Adrenal gland (tissue), 19 donors: ENCODE results near the gene TFB2M. TPM values are rescaled to one million over a fixed set of nuclear protein-coding genes. Genes with fewer than 3 reads are reported as not detected.

ENCODE experiments used
- DNase-seq, 7 donors: peaks; one replicate each; pipeline ENCODE4 v3.0.0-alpha.2; 2019 to 2020
- H3K27ac ChIP-seq, 5 donors: fragments of 200-600 bp; sonication (generic) in 4 of 5; 1 replicate in 3 of 5; 2 replicates in 2 of 5; pipeline versions ENCODE4 v1.5.1 to v1.8.0; 2016 to 2020; ENCODE audit warnings: mild to moderate bottlenecking in 1 of 5
- H3K27me3 ChIP-seq: fragments of 200-600 bp; 2 replicates; pipeline ENCODE4 v1.8.0; 2021
- H3K36me3 ChIP-seq, 2 donors: fragments of 200-600 bp; replicated peaks in 1 of 2; 1 replicate in 1 of 2; 2 replicates in 1 of 2; pipeline versions ENCODE4 v1.5.1 to v1.8.0; 2018 to 2022
- H3K4me1 ChIP-seq, 2 donors: fragments of 200-600 bp; replicated peaks in 1 of 2; 1 replicate in 1 of 2; 2 replicates in 1 of 2; pipeline versions ENCODE4 v1.5.1 to v1.8.0; 2018 to 2021
- H3K4me3 ChIP-seq, 4 donors: fragments of 200-600 bp; sonication (generic) in 3 of 4; one replicate each; pipeline ENCODE4 v1.5.1; 2016 to 2018
- H3K9me3 ChIP-seq, 3 donors: fragments of 200-600 bp; sonication (generic) in 1 of 3; replicated peaks in 1 of 3; 1 replicate in 2 of 3; 2 replicates in 1 of 3; pipeline versions ENCODE4 v1.5.1 to v1.8.0; 2016 to 2021
- POLR2A ChIP-seq, 2 donors: fragments of 450-650 bp; IDR thresholded peaks; one replicate each; pipeline ENCODE4 v1.6.1; 2017; ENCODE audit warnings: antibody characterized with exemption in 2 of 2, mild to moderate bottlenecking in 2 of 2, moderate library complexity in 1 of 2
- WGBS, 4 donors: extraction: QIAGEN DNeasy Blood & Tissue Kit in 2 of 4; methylation state at CpG; one replicate each; pipeline versions ENCODE4 v1.1.5 to v1.1.7; 2013 to 2017; 5-methylcytosine and 5-hydroxymethylcytosine counted together
- intact Hi-C, 2 donors: fragments of 100-400 bp; cut with DNase I; formaldehyde crosslinking; loops; one replicate each; pipeline versions ENCODE4 v1.14.1 to v1.15.0; 2022 to 2023
- long read RNA-seq, 10 donors: library from polyadenylated mRNA in 3 of 10; unstranded in 2 of 10; stranded (forward) in 1 of 10; transcript quantifications; one replicate each; pipeline ENCODE4 v2.0.0 and lab custom pipeline, GENCODE V29; 2021 to 2026
- polyA plus RNA-seq, 3 donors: library from polyadenylated mRNA; stranded (reverse); fragments of 200-250 nt in 2 of 3; fragments of 350-450 nt in 1 of 3; fragmentation: Illumina TruSeq in 1 of 3; extraction: RNeasy Lipid Tissue Mini Kit (QIAGEN cat#74804) in 1 of 3; gene quantifications; one replicate each; pipeline ENCODE4 v1.2.3, GENCODE V29; 2013 to 2014
- total RNA-seq, 9 donors: library from RNA; depleted of rRNA in 4 of 9; stranded (reverse); fragments of >200 nt in 4 of 9; fragments of 120-200 nt in 1 of 9; fragmentation: NEBNext Ultra II Directional in 1 of 9; extraction: Animal tissue kit (Norgen Biotek cat#: 25700) in 1 of 9; gene quantifications; one replicate each; pipeline versions ENCODE4 v1.1.0 to v1.2.4, GENCODE V29; 2013 to 2023
- TF ChIP-seq, protein P1 (sequence below), 6 experiments: fragments of 450-650 bp in 4 of 6; fragments of 200-600 bp in 2 of 6; sonication (generic) in 1 of 6; IDR thresholded peaks; 1 replicate in 5 of 6; 2 replicates in 1 of 6; pipeline versions ENCODE4 v1.5.1 to v1.8.0; 2016 to 2021; ENCODE audit warnings: antibody characterized with exemption in 6 of 6, mild to moderate bottlenecking in 2 of 6, moderate library complexity in 1 of 6
- donor health status: healthy with polysubstance abuse.
- donor health status: Bipolar disorder and iron deficiency.
- donor health status: DM: yes; HTN: yes; CAD: no.
- donor health status: DM: no; HTN: no; CAD: no.
- donor health status: DM: no; HTN: no; CAD: no.
- donor health status: DM: yes; HTN: yes; CAD: no.

Gene TFB2M, protein sequence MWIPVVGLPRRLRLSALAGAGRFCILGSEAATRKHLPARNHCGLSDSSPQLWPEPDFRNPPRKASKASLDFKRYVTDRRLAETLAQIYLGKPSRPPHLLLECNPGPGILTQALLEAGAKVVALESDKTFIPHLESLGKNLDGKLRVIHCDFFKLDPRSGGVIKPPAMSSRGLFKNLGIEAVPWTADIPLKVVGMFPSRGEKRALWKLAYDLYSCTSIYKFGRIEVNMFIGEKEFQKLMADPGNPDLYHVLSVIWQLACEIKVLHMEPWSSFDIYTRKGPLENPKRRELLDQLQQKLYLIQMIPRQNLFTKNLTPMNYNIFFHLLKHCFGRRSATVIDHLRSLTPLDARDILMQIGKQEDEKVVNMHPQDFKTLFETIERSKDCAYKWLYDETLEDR
- 10 to 100 TPM; 15.1 to 32.5 (median 27.5) TPM for total RNA-seq
- 10 to 100 TPM in 1 of 3 donors, 1 to 10 TPM in 2; 6.0 to 44.8 (median 7.2) TPM for polyA plus RNA-seq
- long read RNA-seq, donor 1, transcript TFB2M-201 (8 exons, 1,848 nt) = major isoform, 18 of 18 reads
- long read RNA-seq, donor 1, partial matches to known transcripts = 0 of 18 reads
- long read RNA-seq, donor 1, other reads (novel, unspliced or antisense) = 0 of 18 reads
- long read RNA-seq, donor 2, transcript TFB2M-201 (8 exons, 1,848 nt) = major isoform, 9 of 9 reads
- long read RNA-seq, donor 2, partial matches to known transcripts = 0 of 9 reads
- long read RNA-seq, donor 2, other reads (novel, unspliced or antisense) = 0 of 9 reads
- long read RNA-seq, donor 3, transcript TFB2M-201 (8 exons, 1,848 nt) = major isoform, 19 of 19 reads
- long read RNA-seq, donor 3, partial matches to known transcripts = 0 of 19 reads
- long read RNA-seq, donor 3, other reads (novel, unspliced or antisense) = 0 of 19 reads
- long read RNA-seq, donor 4, transcript TFB2M-201 (8 exons, 1,848 nt) = major isoform, 28 of 33 reads
- long read RNA-seq, donor 4, partial matches to known transcripts = 1 of 33 reads
- long read RNA-seq, donor 4, other reads (novel, unspliced or antisense) = 4 of 33 reads
- long read RNA-seq, donor 5, transcript TFB2M-201 (8 exons, 1,848 nt) = major isoform, 77 of 85 reads
- long read RNA-seq, donor 5, partial matches to known transcripts = 2 of 85 reads
- long read RNA-seq, donor 5, other reads (novel, unspliced or antisense) = 6 of 85 reads
- long read RNA-seq, donor 6, transcript TFB2M-201 (8 exons, 1,848 nt) = major isoform, 13 of 16 reads
- long read RNA-seq, donor 6, partial matches to known transcripts = 0 of 16 reads
- long read RNA-seq, donor 6, other reads (novel, unspliced or antisense) = 3 of 16 reads
- long read RNA-seq, donor 7, transcript TFB2M-201 (8 exons, 1,848 nt) = major isoform, 7 of 12 reads
- long read RNA-seq, donor 7, partial matches to known transcripts = 5 of 12 reads
- long read RNA-seq, donor 7, other reads (novel, unspliced or antisense) = 0 of 12 reads
- long read RNA-seq, donor 8, transcript TFB2M-201 (8 exons, 1,848 nt) = major isoform, 14 of 14 reads
- long read RNA-seq, donor 8, partial matches to known transcripts = 0 of 14 reads
- long read RNA-seq, donor 8, other reads (novel, unspliced or antisense) = 0 of 14 reads
- long read RNA-seq, donor 9, transcript TFB2M-201 (8 exons, 1,848 nt) = major isoform, 8 of 8 reads
- long read RNA-seq, donor 9, partial matches to known transcripts = 0 of 8 reads
- long read RNA-seq, donor 9, other reads (novel, unspliced or antisense) = 0 of 8 reads
- long read RNA-seq, donor 10, partial matches to known transcripts = 0 of 4 reads
- long read RNA-seq, donor 10, other reads (novel, unspliced or antisense) = 0 of 4 reads

DNA sequence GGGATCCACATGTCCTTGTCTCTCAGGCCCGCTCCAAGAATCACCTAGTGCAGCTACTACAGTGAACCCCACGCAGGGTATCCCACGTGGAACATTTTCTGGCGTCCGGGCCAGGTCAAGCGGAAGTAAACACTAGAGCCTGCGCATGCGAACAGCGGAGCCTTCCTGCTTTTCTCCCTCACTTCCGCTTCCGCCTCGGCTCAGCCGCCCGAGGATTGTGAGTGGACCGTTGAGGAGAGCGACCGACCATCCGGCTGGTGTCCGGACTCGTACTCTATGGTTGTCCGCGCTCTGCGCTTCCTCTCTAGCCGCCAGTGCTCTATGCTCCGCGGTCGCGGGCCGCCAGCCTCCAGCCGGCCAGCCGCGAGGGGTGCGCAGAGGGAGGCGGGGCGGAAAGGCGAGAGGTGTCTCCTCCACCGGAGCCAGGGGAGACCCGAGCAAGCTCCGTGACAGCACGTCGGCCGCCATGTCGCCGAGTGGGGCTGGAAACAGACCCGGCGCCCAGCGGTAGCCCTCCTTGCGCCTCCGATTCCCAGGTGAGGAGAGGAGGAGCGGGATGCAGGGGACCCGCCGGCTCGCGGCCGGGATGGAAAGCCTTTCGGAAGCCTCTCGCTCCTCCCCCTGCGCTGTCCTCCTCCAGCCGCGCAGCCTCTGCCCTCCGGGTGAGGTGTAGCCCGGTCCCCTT is at the start of gene TFB2M, which contains the start of gene CNST:
TFB2M (minus strand) TSS at position 134 of the 685 bp plus-strand sequence; CDS start at position 11, 123 bp downstream.
CNST (plus strand) TSS at position 329 of the 685 bp plus-strand sequence. CDS start 25,107 bp downstream, outside the sequence.
- no peaks in the 10 kb centered on the region for H3K27me3 ChIP-seq
- intact Hi-C loops = no loop called here
- 0 to 1% (median 1%) methylated on average over 18 to 62 of the region's 62 CpGs for WGBS, 4 donors
- TF ChIP-seq, protein P1, sequence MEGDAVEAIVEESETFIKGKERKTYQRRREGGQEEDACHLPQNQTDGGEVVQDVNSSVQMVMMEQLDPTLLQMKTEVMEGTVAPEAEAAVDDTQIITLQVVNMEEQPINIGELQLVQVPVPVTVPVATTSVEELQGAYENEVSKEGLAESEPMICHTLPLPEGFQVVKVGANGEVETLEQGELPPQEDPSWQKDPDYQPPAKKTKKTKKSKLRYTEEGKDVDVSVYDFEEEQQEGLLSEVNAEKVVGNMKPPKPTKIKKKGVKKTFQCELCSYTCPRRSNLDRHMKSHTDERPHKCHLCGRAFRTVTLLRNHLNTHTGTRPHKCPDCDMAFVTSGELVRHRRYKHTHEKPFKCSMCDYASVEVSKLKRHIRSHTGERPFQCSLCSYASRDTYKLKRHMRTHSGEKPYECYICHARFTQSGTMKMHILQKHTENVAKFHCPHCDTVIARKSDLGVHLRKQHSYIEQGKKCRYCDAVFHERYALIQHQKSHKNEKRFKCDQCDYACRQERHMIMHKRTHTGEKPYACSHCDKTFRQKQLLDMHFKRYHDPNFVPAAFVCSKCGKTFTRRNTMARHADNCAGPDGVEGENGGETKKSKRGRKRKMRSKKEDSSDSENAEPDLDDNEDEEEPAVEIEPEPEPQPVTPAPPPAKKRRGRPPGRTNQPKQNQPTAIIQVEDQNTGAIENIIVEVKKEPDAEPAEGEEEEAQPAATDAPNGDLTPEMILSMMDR (IDR thresholded peaks at IDR 0.05) = peak in 1 of 6 experiments; percentile 15
- TF ChIP-seq POLR2A (IDR thresholded peaks at IDR 0.05) = peak; percentile 95 to 99
- DNase-seq = peak; percentile 97 to 99 (median 98)
- H3K27ac ChIP-seq = peak within 1 kb of the TSS; percentile 86 to 98 (median 95)
- no peaks in the 10 kb centered on the region for H3K9me3 ChIP-seq
- peaks cover 46 to 60% of the 10 kb centered on the region in 2 donors for H3K4me1 ChIP-seq
- peak within 1 kb of the TSS; percentile 66 to 91 (median 83) for H3K4me3 ChIP-seq
- H3K36me3 ChIP-seq = peaks cover 0 to 15% of the 10 kb centered on the region in 2 donors

DNA sequence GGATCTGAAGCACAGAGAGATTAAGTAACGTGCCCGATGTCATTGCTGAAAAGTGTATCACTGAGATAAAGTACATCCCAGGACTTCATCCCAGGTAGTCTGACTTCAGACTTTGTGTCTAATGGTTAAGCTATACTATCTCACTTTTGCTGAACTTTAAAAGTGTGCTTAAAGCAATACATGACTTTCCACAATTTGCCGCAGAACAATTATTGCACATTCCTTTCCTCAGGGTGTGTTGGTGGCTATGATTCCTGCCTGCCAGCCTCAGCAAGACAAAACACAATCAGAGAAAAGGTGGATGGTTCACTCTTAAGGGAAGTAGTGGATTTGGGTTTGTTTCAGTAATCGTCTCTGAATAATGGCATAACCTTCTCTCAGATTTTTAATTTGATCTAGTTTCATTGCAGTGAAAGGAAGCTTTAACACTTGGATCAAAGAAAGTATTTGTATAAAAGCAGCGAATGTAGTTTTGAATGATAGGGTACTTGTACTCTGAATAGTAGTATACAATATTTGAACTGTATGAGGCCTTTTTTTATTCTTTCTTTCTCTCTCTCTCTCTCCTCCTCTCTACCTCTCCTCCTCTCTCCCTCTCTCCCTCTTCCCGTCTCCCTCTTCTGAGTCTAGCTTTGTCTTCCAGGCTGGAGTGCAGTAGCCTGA is 47.2 kb upstream of the TFB2M start:
- no peak for DNase-seq
- TF ChIP-seq, protein P1 (IDR thresholded peaks at IDR 0.05) = no peak
- TF ChIP-seq POLR2A (IDR thresholded peaks at IDR 0.05) = no peak
- Histone ChIP-seq H3K9me3 (no peaks in the 10 kb centered on the region), H3K4me3 (no peak overlapping the region), H3K27ac (peak overlapping the region in 1 of 5 donors; percentile 18), H3K27me3 (no peaks in the 10 kb centered on the region), H3K36me3 (no peaks in the 10 kb centered on the region), H3K4me1 (peaks cover 48 to 55% of the 10 kb centered on the region in 2 donors)
- 73 to 77% (median 76%) methylated on average over 5 to 6 of the region's 6 CpGs for WGBS, 4 donors
- intact Hi-C loops = no loop called here

DNA sequence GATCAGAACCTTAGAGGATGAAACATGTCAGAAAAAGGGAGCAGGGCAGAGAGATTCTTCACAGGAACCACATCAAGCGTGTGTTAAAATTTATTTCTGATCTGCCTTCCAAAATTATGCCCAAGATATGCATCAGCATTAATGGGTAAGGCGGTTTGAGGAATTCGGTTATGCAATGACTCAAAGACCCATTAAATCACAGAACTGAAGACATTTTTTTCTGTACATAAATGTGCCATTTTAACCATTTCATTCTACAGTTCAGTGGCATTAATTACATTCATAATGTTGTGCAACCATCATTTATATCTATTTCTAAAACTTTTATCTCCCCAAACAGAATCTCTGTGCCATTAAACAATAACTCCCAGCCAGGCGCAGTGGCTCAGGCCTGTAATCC is 43.6 kb upstream of the TFB2M start:
- TF ChIP-seq, protein P1 (IDR thresholded peaks at IDR 0.05) = no peak
- no peak for TF ChIP-seq POLR2A (IDR thresholded peaks at IDR 0.05)
- 53 to 71% (median 65%) methylated on average over 4 of the region's 4 CpGs for WGBS, 4 donors
- Histone ChIP-seq H3K9me3 (no peaks in the 10 kb centered on the region), H3K4me3 (no peak overlapping the region), H3K27me3 (no peaks in the 10 kb centered on the region), H3K36me3 (no peaks in the 10 kb centered on the region), H3K27ac (peak overlapping the region; percentile 26 to 81 (median 51)), H3K4me1 (peaks cover 36 to 41% of the 10 kb centered on the region in 2 donors)
- intact Hi-C loops = no loop called here
- DNase-seq = no peak
